Loucy (cell line): ENCODE results near the gene IRX5.

Experiments
- H2AFZ ChIP-seq: fragments of 200-600 bp; sonication (generic); 2 replicates; pipeline ENCODE4 v1.6.0; 2016; ENCODE audit warnings: antibody characterized with exemption, mild to moderate bottlenecking, low read length, moderate library complexity
- H3F3A ChIP-seq: fragments of 200-600 bp; 2 replicates; pipeline ENCODE4 v1.6.0; 2016; ENCODE audit warnings: antibody characterized with exemption, low read depth, mild to moderate bottlenecking
- H3K27me3 ChIP-seq: fragments of 200-600 bp; sonication (generic); 2 replicates; pipeline ENCODE4 v1.6.1; 2014; ENCODE audit warnings: low read length, mild to moderate bottlenecking; ENCODE audit not compliant: insufficient read depth, poor library complexity, severe bottlenecking
- H3K36me3 ChIP-seq: fragments of 200-600 bp; sonication (generic); 2 replicates; pipeline ENCODE4 v1.6.1; 2016; ENCODE audit warnings: low read length; ENCODE audit not compliant: insufficient read depth
- H3K4me1 ChIP-seq: fragments of 200-600 bp; sonication (generic); 2 replicates; pipeline ENCODE4 v1.5.1; 2014; ENCODE audit warnings: low read length, mild to moderate bottlenecking; ENCODE audit not compliant: insufficient read depth, poor library complexity, severe bottlenecking
- H3K4me2 ChIP-seq: fragments of 200-600 bp; sonication (generic); 2 replicates; pipeline ENCODE4 v1.6.0; 2014; ENCODE audit warnings: antibody characterized with exemption, low read length, low read depth, mild to moderate bottlenecking; ENCODE audit not compliant: poor library complexity, severe bottlenecking
- H3K4me3 ChIP-seq: fragments of 200-600 bp; sonication (generic); 2 replicates; pipeline ENCODE4 v1.5.1; 2014; ENCODE audit warnings: low read length, mild to moderate bottlenecking, mixed read lengths; ENCODE audit not compliant: poor library complexity, severe bottlenecking
- H3K79me2 ChIP-seq: fragments of 200-600 bp; sonication (generic); 2 replicates; pipeline ENCODE4 v1.6.1; 2014; ENCODE audit warnings: low read length; ENCODE audit not compliant: insufficient read depth
- H3K9ac ChIP-seq: fragments of 200-600 bp; sonication (generic); 2 replicates; pipeline ENCODE4 v1.6.0; 2014; ENCODE audit warnings: mild to moderate bottlenecking, low read depth, low read length, moderate library complexity; ENCODE audit not compliant: poor library complexity, severe bottlenecking
- H3K9me2 ChIP-seq: fragments of 200-600 bp; sonication (generic); replicated peaks from 2 replicates; pipeline ENCODE4 v1.6.1; 2016; ENCODE audit warnings: low read depth, low read length, mixed read lengths
- H3K9me3 ChIP-seq: fragments of 200-600 bp; sonication (generic); 2 replicates; pipeline ENCODE4 v1.6.1; 2014; ENCODE audit warnings: mild to moderate bottlenecking, antibody characterized with exemption, low read length, low read depth; ENCODE audit not compliant: insufficient read depth
- H4K20me1 ChIP-seq: fragments of 200-600 bp; sonication (generic); 2 replicates; pipeline ENCODE4 v1.6.0; 2014; ENCODE audit warnings: antibody characterized with exemption, low read length, mild to moderate bottlenecking; ENCODE audit not compliant: insufficient read depth, poor library complexity, severe bottlenecking
- CTCF ChIP-seq: fragments of 200-600 bp; sonication (generic); conservative IDR thresholded peaks from 2 replicates; pipeline ENCODE4 v1.5.1; 2014; ENCODE audit warnings: mild to moderate bottlenecking, antibody characterized with exemption, low read length
- EZH2phosphoT487 ChIP-seq: fragments of 200-600 bp; IDR thresholded peaks from 2 replicates; pipeline ENCODE4 v1.6.1; 2018; ENCODE audit warnings: antibody characterized with exemption, mild to moderate bottlenecking, moderate library complexity, borderline replicate concordance

The IRX5 gene

GRCh38 chr16:54936201-54936978 is 5.7 kb downstream of the IRX5 start:
- H3K27me3 ChIP-seq: no peaks in the 10 kb centered on the region
- H4K20me1 ChIP-seq: peaks cover 55% of the 10 kb centered on the region
- peak overlapping the region; percentile 81 for H3K4me3 ChIP-seq
- H2AFZ ChIP-seq: peak overlapping the region; percentile 29; the same call in 1 of the 2 replicates
- no peaks in the 10 kb centered on the region for H3K9me3 ChIP-seq
- H3K9me2 ChIP-seq: no peaks in the 10 kb centered on the region
- H3K4me2 ChIP-seq: peak overlapping the region; percentile 82
- no peaks in the 10 kb centered on the region for H3F3A ChIP-seq
- peak overlapping the region; percentile 81 for H3K9ac ChIP-seq
- peaks cover 12% of the 10 kb centered on the region for H3K4me1 ChIP-seq
- TF ChIP-seq CTCF: no peak
- peaks cover 32% of the 10 kb centered on the region; the same call in 1 of the 2 replicates for H3K36me3 ChIP-seq
- H3K79me2 ChIP-seq: peaks cover 100% of the 10 kb centered on the region

- H3K9ac ChIP-seq: peak overlapping the region; percentile 81
- no peaks in the 10 kb centered on the region for H3K9me3 ChIP-seq
- no peak for TF ChIP-seq EZH2phosphoT487
- TF ChIP-seq CTCF: peak; percentile 86
- H3K79me2 ChIP-seq: peaks cover 99% of the 10 kb centered on the region
- no peaks in the 10 kb centered on the region for H3F3A ChIP-seq
- H3K27me3 ChIP-seq: no peaks in the 10 kb centered on the region
- H2AFZ ChIP-seq: peak overlapping the region; percentile 29
- peak overlapping the region; percentile 82 for H3K4me2 ChIP-seq
- no peaks in the 10 kb centered on the region for H3K9me2 ChIP-seq
- H3K4me3 ChIP-seq: peak overlapping the region; percentile 81
- peaks cover 12% of the 10 kb centered on the region for H3K4me1 ChIP-seq
- peaks cover 47% of the 10 kb centered on the region for H4K20me1 ChIP-seq
- peaks cover 32% of the 10 kb centered on the region; the same call in 1 of the 2 replicates for H3K36me3 ChIP-seq
These were observed 6.5 kb downstream of the IRX5 start for GRCh38 chr16:54936979-54937670.

GRCh38 chr16:54937671-54938211 is 7.1 kb downstream of the IRX5 start:
- H3K9ac ChIP-seq: peak overlapping the region; percentile 81

More at GRCh38 chr16:54937671-54938211, 7.1 kb downstream of the IRX5 start:
- Histone ChIP-seq H3K4me1 (peaks cover 12% of the 10 kb centered on the region), H3K9me3 (no peaks in the 10 kb centered on the region), H4K20me1 (peaks cover 42% of the 10 kb centered on the region), H2AFZ (no peak overlapping the region; the same call in 1 of the 2 replicates), H3K4me3 (peak overlapping the region; percentile 81), H3K27me3 (no peaks in the 10 kb centered on the region), H3F3A (no peaks in the 10 kb centered on the region), H3K9me2 (no peaks in the 10 kb centered on the region), H3K79me2 (peaks cover 97% of the 10 kb centered on the region), H3K4me2 (peak overlapping the region; percentile 82), H3K36me3 (peaks cover 32% of the 10 kb centered on the region; the same call in 1 of the 2 replicates)
- TF ChIP-seq CTCF (peak; percentile 10), EZH2phosphoT487 (no peak)
